ENCODE measurements around the gene MCTP2.
"Not testable (repeated sequence)": the region's sequence is repeated elsewhere in the genome, so short reads cannot be mapped to it uniquely, and the experiment has no call there.

MCTP2 gene

DNA sequence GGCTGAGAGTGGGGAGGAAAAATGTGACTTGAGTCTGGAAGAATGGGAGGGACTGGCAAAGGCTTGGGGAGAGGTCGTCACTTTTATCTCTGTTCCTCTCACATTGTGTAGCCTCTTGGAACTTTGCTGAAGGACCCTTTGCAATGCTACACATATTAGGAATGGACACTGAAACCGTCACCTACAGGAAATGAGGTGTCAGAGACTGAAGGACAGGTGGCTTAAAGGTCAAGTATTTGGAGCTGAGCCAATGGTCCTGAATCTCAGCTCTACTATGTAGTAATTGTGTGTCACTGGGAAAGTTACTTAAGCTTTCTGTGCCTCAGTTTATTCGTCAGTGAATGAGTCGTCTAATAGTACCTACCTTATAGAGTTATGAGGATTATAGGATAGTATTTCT is 14.7 kb downstream of the MCTP2 start:
- Mint-ChIP-seq H3K4me3 (no peak overlapping the region), H3K27me3 (no peaks in the 10 kb centered on the region), H3K4me1 (ENCODE audit: low read depth) (peaks cover 47% of the 10 kb centered on the region), H3K27ac (no peak overlapping the region), H3K36me3 (ENCODE audit: low read depth) (peaks cover 17% of the 10 kb centered on the region), H3K9me3 (no peaks in the 10 kb centered on the region)

GRCh38 chr15:94247789-94248638 is 16.7 kb downstream of the MCTP2 start:
- Mint-ChIP-seq H3K9me3 (peaks cover 8% of the 10 kb centered on the region), H3K27ac (no peak overlapping the region), H3K27me3 (no peaks in the 10 kb centered on the region), H3K36me3 (ENCODE audit: low read depth) (peaks cover 29% of the 10 kb centered on the region), H3K4me3 (no peak overlapping the region), H3K4me1 (ENCODE audit: low read depth) (peaks cover 54% of the 10 kb centered on the region)

GRCh38 chr15:94250801-94251200 is 19.4 kb downstream of the MCTP2 start:
- Mint-ChIP-seq H3K27me3 (no peaks in the 10 kb centered on the region), H3K4me1 (ENCODE audit: low read depth) (peaks cover 71% of the 10 kb centered on the region), H3K4me3 (no peak overlapping the region), H3K27ac (no peak overlapping the region), H3K9me3 (peaks cover 11% of the 10 kb centered on the region), H3K36me3 (ENCODE audit: low read depth) (peaks cover 31% of the 10 kb centered on the region)

- Mint-ChIP-seq H3K27me3 (no peaks in the 10 kb centered on the region), H3K9me3 (peaks cover 11% of the 10 kb centered on the region), H3K36me3 (ENCODE audit: low read depth) (peaks cover 25% of the 10 kb centered on the region), H3K4me1 (ENCODE audit: low read depth) (peaks cover 75% of the 10 kb centered on the region), H3K4me3 (no peak overlapping the region), H3K27ac (peak overlapping the region; percentile 29)
Observed at GRCh38 chr15:94252223-94252766, 20.9 kb downstream of the MCTP2 start.

DNA sequence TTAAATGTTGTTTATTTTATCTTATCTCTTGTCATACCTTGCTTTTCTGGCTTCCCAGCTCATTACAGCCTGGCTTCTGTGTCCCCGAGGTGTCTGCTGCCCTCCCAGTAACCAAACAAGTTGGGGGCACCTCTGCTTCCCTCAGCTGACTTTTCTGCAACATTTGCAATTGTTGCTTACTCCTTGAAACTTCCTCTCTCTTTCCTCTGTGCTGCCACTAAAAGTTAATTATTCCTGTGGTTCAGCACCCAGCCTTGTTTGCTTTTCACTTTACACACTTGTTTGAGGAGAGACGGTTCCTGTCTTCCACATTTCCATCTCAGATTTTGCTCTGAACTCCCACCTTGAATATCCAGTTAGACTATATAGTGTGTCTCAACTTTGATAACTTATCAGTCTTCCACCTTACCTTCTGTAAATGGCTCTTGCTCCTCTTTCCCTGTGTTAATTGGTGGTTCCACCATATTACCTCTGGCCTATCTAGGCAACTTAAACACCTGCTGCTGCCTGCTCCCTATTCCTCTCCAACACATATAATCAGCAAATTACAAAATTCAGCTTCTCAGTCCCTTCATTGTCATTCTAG is 21.6 kb downstream of the MCTP2 start:
- H3K9me3 Mint-ChIP-seq = peaks cover 11% of the 10 kb centered on the region
- peaks cover 25% of the 10 kb centered on the region for H3K36me3 Mint-ChIP-seq (ENCODE audit: low read depth)
- no peaks in the 10 kb centered on the region for H3K27me3 Mint-ChIP-seq
- H3K4me3 Mint-ChIP-seq = no peak overlapping the region
- no peak overlapping the region for H3K27ac Mint-ChIP-seq
- peaks cover 72% of the 10 kb centered on the region for H3K4me1 Mint-ChIP-seq (ENCODE audit: low read depth)

- H3K27ac Mint-ChIP-seq = no peak overlapping the region
- H3K27me3 Mint-ChIP-seq = no peaks in the 10 kb centered on the region
- peaks cover 25% of the 10 kb centered on the region for H3K36me3 Mint-ChIP-seq (ENCODE audit: low read depth)
- peak overlapping the region; percentile 6 for H3K4me3 Mint-ChIP-seq
- peaks cover 73% of the 10 kb centered on the region for H3K4me1 Mint-ChIP-seq (ENCODE audit: low read depth)
- peaks cover 11% of the 10 kb centered on the region for H3K9me3 Mint-ChIP-seq
Observed at GRCh38 chr15:94253742-94254141, 22.4 kb downstream of the MCTP2 start.

GRCh38 chr15:94255540-94255939 is 24.2 kb downstream of the MCTP2 start:
- peaks cover 76% of the 10 kb centered on the region for H3K4me1 Mint-ChIP-seq (ENCODE audit: low read depth)
- H3K27ac Mint-ChIP-seq = no peak overlapping the region
- no peaks in the 10 kb centered on the region for H3K27me3 Mint-ChIP-seq
- H3K9me3 Mint-ChIP-seq = peaks cover 11% of the 10 kb centered on the region
- no peak overlapping the region for H3K4me3 Mint-ChIP-seq
- peaks cover 31% of the 10 kb centered on the region for H3K36me3 Mint-ChIP-seq (ENCODE audit: low read depth)

GRCh38 chr15:94256511-94256910 is 25.1 kb downstream of the MCTP2 start:
- Mint-ChIP-seq H3K4me3 (no peak overlapping the region), H3K36me3 (ENCODE audit: low read depth) (peaks cover 29% of the 10 kb centered on the region), H3K27ac (no peak overlapping the region), H3K27me3 (no peaks in the 10 kb centered on the region), H3K9me3 (peaks cover 11% of the 10 kb centered on the region), H3K4me1 (ENCODE audit: low read depth) (peaks cover 81% of the 10 kb centered on the region)

DNA sequence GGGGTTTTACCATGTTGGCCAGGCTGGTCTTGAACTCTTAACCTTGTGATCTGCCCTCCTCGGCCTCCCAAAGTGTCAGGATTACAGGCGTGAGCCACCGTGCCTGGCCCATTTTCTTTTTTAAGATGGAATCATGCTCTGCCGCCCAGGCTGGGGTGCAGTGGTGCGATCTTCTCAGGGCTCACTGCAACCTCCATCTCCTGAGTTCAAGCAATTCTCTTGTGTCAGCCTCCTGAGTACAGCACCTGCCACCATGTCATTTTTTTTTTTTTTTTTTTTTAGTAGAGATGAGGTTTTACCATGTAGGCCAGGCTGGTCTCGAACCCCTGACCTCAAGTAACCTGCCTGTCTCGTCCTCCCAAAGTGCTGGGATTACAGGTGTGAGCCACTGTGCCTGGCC is 26.4 kb downstream of the MCTP2 start:
- H3K36me3 Mint-ChIP-seq (ENCODE audit: low read depth) = peaks cover 21% of the 10 kb centered on the region
- H3K4me1 Mint-ChIP-seq (ENCODE audit: low read depth) = peaks cover 72% of the 10 kb centered on the region
- not testable (repeated sequence) for H3K4me3 Mint-ChIP-seq, H3K27ac Mint-ChIP-seq, H3K27me3 Mint-ChIP-seq, H3K9me3 Mint-ChIP-seq

DNA sequence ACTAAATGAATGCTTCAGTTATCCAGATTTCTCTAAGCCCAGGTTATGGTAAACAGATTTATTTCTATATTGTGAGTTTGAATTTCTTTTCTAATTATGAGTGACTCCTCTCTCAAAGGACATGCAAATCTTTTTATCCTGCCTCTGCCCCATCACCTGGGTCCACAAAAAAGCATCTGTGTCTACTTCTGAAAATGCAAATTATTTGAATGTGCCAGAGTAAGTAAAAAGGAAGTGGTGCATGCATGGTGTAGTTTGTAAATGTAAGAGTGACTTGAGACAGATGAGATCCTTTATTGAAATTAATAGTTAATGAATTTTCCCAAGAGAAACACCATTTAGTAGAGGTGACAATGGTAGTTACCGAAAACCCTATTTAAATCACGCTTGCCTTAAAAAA is 26.9 kb downstream of the MCTP2 start:
- Mint-ChIP-seq H3K4me3 (no peak overlapping the region), H3K4me1 (ENCODE audit: low read depth) (peaks cover 72% of the 10 kb centered on the region), H3K27me3 (no peaks in the 10 kb centered on the region), H3K27ac (no peak overlapping the region), H3K9me3 (peaks cover under 1% of the 10 kb centered on the region), H3K36me3 (ENCODE audit: low read depth) (peaks cover 16% of the 10 kb centered on the region)

DNA sequence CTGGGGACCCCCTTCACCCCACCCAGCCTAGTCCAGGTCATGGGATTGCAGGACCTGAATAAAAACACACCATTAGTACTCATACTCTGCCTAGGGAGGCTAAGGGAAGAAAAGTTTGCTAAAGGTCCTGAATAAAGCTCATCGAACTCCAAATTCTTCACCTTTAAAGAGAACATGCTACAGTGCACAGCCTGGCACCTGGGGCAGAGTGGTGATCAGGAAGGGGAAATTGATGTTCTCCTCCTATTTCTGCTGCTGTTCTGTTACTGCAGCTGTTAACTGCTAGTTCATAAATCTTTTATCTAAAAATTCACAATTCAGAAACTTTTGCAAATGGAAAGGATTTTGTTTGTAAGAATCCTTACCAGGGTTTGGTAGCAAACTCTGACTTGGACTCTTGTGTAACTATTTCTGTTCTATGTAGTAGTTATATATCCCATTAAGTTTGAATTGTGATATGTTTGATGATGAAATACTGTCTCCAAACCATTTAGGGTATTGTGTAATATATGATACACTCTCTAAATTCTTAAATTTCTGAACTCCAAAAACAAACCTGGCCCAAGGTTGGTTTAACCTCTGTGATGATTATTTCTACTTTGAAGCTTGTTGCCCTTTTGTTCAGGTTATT is 27.9 kb downstream of the MCTP2 start:
- peaks cover 72% of the 10 kb centered on the region for H3K4me1 Mint-ChIP-seq (ENCODE audit: low read depth)
- no peaks in the 10 kb centered on the region for H3K9me3 Mint-ChIP-seq
- H3K36me3 Mint-ChIP-seq (ENCODE audit: low read depth) = peaks cover 15% of the 10 kb centered on the region
- no peaks in the 10 kb centered on the region for H3K27me3 Mint-ChIP-seq
- H3K4me3 Mint-ChIP-seq = no peak overlapping the region
- peak overlapping the region; percentile 63 for H3K27ac Mint-ChIP-seq

- Mint-ChIP-seq H3K27ac (peak overlapping the region; percentile 63), H3K9me3 (no peaks in the 10 kb centered on the region), H3K36me3 (ENCODE audit: low read depth) (peaks cover 15% of the 10 kb centered on the region), H3K4me1 (ENCODE audit: low read depth) (peaks cover 71% of the 10 kb centered on the region), H3K27me3 (no peaks in the 10 kb centered on the region), H3K4me3 (no peak overlapping the region)
Observed at GRCh38 chr15:94259863-94260262, 28.5 kb downstream of the MCTP2 start.

GRCh38 chr15:94262201-94262600 is 30.8 kb downstream of the MCTP2 start:
- H3K36me3 Mint-ChIP-seq (ENCODE audit: low read depth) = peaks cover 11% of the 10 kb centered on the region
- no peak overlapping the region for H3K27ac Mint-ChIP-seq
- H3K27me3 Mint-ChIP-seq = no peaks in the 10 kb centered on the region
- H3K9me3 Mint-ChIP-seq = no peaks in the 10 kb centered on the region
- peaks cover 70% of the 10 kb centered on the region for H3K4me1 Mint-ChIP-seq (ENCODE audit: low read depth)
- no peak overlapping the region for H3K4me3 Mint-ChIP-seq

DNA sequence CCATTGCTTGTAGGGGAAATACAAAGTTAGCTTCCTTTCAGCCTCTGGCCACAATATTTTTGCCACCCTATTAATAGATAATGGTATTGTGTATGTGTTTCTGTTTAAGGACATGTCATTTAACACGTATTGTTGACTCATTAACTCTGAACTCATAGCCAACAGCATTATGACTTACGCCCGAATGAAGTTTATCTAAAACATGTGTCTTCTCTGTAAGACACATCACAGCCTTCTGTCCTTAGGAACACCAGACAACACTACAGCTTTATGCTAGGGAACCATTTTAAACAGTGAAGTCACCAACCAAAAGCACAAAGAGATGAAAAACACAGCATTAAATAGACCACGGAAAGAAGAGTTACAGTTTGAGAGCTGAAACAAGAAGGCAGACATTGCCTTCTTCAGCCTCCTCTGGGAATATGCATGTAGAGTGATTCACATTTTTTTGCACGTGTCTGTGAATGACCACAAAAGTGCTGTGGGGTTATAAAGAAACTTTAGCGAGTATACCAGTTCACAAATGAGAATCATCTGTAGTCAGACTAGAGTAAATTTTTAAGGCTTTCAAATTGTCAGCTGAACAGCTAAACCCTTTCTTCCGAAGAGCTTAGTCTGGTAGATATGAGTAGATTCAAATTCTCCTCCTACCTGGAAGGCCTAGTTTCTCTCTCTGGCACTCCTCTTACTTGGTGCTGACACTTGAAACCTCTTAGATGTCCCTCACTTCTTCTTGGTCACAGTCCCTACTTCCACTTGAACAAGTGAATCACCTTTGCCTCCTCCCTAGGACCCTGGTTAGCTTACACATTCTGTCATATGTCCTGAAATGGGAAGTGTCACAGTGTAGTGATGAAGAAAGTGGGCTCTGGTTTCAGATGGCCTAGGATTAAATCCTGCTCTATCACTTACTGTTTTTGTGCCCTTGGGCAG is 32.2 kb downstream of the MCTP2 start:
- Mint-ChIP-seq H3K4me3 (peak overlapping the region; percentile 2), H3K4me1 (ENCODE audit: low read depth) (peaks cover 70% of the 10 kb centered on the region)

More for the DNA sequence above, 32.2 kb downstream of the MCTP2 start:
- Mint-ChIP-seq H3K27me3 (no peaks in the 10 kb centered on the region), H3K27ac (peak overlapping the region; percentile 69), H3K9me3 (peaks cover 3% of the 10 kb centered on the region), H3K36me3 (ENCODE audit: low read depth) (peaks cover 15% of the 10 kb centered on the region)
